ENCODE measurements around the gene FBXL3. TPM values are rescaled to one million over a fixed set of nuclear protein-coding genes. Genes with fewer than 3 reads are reported as not detected.

Gene FBXL3
- total and polyA plus RNA-seq, 2 experiments from 2014 or later, result 5.0 to 14.6 TPM

DNA sequence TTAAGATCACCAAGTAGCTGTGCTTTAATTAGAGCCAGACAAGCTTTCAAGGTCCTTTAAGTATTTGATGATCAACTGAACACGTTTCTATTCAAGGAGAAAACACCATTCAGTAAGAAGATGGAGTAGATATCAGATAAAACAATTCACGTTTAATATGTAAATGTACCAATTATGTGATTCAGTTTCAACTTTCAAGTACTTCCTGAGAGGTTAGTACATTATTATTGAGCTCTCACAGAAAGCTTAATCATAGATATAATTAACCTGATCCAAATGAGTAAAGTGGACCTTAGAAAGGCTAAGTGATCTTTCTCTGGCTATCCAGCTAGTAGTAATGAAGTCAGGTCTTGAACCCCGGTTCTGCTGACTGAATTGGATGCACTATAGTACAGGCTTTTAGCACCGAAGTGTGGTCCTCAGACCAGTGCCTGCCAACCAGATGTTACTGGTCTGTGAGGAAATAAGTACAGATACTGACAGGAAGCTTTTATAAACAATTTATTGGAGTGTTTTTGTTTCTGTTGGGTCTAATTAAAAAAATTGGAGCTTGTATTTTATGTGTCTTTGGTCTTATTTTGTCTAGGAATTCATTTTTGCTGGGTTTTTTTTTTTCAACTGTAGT lies 24.9 kb downstream of the FBXL3 start (continued):
- TF ChIP-seq, protein P1, sequence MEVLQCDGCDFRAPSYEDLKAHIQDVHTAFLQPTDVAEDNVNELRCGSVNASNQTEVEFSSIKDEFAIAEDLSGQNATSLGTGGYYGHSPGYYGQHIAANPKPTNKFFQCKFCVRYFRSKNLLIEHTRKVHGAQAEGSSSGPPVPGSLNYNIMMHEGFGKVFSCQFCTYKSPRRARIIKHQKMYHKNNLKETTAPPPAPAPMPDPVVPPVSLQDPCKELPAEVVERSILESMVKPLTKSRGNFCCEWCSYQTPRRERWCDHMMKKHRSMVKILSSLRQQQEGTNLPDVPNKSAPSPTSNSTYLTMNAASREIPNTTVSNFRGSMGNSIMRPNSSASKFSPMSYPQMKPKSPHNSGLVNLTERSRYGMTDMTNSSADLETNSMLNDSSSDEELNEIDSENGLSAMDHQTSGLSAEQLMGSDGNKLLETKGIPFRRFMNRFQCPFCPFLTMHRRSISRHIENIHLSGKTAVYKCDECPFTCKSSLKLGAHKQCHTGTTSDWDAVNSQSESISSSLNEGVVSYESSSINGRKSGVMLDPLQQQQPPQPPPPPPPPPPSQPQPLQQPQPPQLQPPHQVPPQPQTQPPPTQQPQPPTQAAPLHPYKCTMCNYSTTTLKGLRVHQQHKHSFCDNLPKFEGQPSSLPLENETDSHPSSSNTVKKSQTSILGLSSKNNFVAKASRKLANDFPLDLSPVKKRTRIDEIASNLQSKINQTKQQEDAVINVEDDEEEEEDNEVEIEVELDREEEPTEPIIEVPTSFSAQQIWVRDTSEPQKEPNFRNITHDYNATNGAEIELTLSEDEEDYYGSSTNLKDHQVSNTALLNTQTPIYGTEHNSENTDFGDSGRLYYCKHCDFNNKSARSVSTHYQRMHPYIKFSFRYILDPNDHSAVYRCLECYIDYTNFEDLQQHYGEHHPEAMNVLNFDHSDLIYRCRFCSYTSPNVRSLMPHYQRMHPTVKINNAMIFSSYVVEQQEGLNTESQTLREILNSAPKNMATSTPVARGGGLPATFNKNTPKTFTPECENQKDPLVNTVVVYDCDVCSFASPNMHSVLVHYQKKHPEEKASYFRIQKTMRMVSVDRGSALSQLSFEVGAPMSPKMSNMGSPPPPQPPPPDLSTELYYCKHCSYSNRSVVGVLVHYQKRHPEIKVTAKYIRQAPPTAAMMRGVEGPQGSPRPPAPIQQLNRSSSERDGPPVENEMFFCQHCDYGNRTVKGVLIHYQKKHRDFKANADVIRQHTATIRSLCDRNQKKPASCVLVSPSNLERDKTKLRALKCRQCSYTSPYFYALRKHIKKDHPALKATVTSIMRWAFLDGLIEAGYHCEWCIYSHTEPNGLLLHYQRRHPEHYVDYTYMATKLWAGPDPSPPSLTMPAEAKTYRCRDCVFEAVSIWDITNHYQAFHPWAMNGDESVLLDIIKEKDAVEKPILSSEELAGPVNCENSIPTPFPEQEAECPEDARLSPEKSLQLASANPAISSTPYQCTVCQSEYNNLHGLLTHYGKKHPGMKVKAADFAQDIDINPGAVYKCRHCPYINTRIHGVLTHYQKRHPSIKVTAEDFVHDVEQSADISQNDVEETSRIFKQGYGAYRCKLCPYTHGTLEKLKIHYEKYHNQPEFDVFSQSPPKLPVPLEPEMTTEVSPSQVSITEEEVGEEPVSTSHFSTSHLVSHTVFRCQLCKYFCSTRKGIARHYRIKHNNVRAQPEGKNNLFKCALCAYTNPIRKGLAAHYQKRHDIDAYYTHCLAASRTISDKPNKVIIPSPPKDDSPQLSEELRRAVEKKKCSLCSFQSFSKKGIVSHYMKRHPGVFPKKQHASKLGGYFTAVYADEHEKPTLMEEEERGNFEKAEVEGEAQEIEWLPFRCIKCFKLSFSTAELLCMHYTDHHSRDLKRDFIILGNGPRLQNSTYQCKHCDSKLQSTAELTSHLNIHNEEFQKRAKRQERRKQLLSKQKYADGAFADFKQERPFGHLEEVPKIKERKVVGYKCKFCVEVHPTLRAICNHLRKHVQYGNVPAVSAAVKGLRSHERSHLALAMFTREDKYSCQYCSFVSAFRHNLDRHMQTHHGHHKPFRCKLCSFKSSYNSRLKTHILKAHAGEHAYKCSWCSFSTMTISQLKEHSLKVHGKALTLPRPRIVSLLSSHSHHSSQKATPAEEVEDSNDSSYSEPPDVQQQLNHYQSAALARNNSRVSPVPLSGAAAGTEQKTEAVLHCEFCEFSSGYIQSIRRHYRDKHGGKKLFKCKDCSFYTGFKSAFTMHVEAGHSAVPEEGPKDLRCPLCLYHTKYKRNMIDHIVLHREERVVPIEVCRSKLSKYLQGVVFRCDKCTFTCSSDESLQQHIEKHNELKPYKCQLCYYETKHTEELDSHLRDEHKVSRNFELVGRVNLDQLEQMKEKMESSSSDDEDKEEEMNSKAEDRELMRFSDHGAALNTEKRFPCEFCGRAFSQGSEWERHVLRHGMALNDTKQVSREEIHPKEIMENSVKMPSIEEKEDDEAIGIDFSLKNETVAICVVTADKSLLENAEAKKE (CRISPR knock-in tag; IDR thresholded peaks at IDR 0.05), result no peak
- no peak for TF ChIP-seq CREB1 (CRISPR knock-in tag; IDR thresholded peaks at IDR 0.05; ENCODE audit: low read depth)
- no peak for TF ChIP-seq NANOG (IDR thresholded peaks at IDR 0.05; ENCODE audit: borderline replicate concordance)
- TF ChIP-seq, protein P2, sequence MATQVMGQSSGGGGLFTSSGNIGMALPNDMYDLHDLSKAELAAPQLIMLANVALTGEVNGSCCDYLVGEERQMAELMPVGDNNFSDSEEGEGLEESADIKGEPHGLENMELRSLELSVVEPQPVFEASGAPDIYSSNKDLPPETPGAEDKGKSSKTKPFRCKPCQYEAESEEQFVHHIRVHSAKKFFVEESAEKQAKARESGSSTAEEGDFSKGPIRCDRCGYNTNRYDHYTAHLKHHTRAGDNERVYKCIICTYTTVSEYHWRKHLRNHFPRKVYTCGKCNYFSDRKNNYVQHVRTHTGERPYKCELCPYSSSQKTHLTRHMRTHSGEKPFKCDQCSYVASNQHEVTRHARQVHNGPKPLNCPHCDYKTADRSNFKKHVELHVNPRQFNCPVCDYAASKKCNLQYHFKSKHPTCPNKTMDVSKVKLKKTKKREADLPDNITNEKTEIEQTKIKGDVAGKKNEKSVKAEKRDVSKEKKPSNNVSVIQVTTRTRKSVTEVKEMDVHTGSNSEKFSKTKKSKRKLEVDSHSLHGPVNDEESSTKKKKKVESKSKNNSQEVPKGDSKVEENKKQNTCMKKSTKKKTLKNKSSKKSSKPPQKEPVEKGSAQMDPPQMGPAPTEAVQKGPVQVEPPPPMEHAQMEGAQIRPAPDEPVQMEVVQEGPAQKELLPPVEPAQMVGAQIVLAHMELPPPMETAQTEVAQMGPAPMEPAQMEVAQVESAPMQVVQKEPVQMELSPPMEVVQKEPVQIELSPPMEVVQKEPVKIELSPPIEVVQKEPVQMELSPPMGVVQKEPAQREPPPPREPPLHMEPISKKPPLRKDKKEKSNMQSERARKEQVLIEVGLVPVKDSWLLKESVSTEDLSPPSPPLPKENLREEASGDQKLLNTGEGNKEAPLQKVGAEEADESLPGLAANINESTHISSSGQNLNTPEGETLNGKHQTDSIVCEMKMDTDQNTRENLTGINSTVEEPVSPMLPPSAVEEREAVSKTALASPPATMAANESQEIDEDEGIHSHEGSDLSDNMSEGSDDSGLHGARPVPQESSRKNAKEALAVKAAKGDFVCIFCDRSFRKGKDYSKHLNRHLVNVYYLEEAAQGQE (IDR thresholded peaks at IDR 0.05; ENCODE audit: unreplicated experiment), result no peak

DNA sequence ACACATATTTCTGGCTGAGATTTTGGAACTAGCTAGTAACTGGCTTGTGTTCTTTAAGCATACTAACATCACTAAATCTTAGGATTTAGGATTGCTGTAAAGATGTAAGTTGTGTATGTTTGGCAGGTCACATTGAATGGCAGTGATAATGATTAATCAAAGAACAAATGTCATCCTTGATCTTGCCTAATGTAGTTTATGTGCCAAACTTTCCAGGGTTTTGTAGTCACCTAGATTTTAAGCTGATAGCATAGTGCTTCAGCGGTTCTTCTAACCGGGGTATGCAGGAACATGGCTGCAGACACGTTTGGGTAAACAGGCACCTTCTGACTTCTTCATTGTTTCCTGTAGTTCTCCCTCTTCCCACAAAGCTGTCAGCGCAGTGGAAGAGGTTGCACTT lies 25.4 kb downstream of the FBXL3 start:
- Histone ChIP-seq H3K4me2 (no peak overlapping the region), H4K20me1 (replicated peaks; ENCODE audit: insufficient read depth) (no peaks in the 10 kb centered on the region; the same call in 1 of the 2 replicates), H3K4me1 (ENCODE audit: insufficient read depth) (no peaks in the 10 kb centered on the region), H3K27ac (ENCODE audit: low read depth) (0 out of 2 replicates have a peak overlapping the region, but pooled peaks have one; percentile 16), H3K27me3 (ENCODE audit: insufficient read depth) (no peaks in the 10 kb centered on the region), H3K36me3 (ENCODE audit: insufficient read depth) (peaks cover 3% of the 10 kb centered on the region; the same call in 1 of the 2 replicates), H3F3A (replicated peaks; ENCODE audit: low read depth) (no peaks in the 10 kb centered on the region), H2AFZ (no peak overlapping the region), H3K9me2 (ENCODE audit: insufficient read depth) (no peaks in the 10 kb centered on the region), H3K79me2 (replicated peaks; ENCODE audit: insufficient read depth) (peaks cover 6% of the 10 kb centered on the region; the same call in 1 of the 2 replicates), H3K4me3 (no peak overlapping the region)
- no peak for ATAC-seq
- Mint-ChIP-seq H3K36me3 (ENCODE audit: low read depth) (peaks cover 27% of the 10 kb centered on the region; the same call in 2 of the 3 replicates), H3K4me3 (no peak overlapping the region), H3K9me3 (no peaks in the 10 kb centered on the region), H3K27ac (no peak overlapping the region), H3K27me3 (ENCODE audit: insufficient read depth, low read depth, poor library complexity) (no peaks in the 10 kb centered on the region), H3K4me1 (peaks cover 3% of the 10 kb centered on the region; the same call in 1 of the 3 replicates)
- DNase-seq (ENCODE audit: low spot score), result no peak
- TF ChIP-seq NANOG (IDR thresholded peaks at IDR 0.05; ENCODE audit: borderline replicate concordance), result no peak
- TF ChIP-seq ZNF114 (CRISPR knock-in tag; IDR thresholded peaks at IDR 0.05), result no peak
- TF ChIP-seq, protein P3, sequence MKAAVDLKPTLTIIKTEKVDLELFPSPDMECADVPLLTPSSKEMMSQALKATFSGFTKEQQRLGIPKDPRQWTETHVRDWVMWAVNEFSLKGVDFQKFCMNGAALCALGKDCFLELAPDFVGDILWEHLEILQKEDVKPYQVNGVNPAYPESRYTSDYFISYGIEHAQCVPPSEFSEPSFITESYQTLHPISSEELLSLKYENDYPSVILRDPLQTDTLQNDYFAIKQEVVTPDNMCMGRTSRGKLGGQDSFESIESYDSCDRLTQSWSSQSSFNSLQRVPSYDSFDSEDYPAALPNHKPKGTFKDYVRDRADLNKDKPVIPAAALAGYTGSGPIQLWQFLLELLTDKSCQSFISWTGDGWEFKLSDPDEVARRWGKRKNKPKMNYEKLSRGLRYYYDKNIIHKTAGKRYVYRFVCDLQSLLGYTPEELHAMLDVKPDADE (IDR thresholded peaks at IDR 0.05), result no peak
- no peak for TF ChIP-seq STAT1 (IDR thresholded peaks at IDR 0.05; ENCODE audit: unreplicated experiment)
- TF ChIP-seq, protein P4, sequence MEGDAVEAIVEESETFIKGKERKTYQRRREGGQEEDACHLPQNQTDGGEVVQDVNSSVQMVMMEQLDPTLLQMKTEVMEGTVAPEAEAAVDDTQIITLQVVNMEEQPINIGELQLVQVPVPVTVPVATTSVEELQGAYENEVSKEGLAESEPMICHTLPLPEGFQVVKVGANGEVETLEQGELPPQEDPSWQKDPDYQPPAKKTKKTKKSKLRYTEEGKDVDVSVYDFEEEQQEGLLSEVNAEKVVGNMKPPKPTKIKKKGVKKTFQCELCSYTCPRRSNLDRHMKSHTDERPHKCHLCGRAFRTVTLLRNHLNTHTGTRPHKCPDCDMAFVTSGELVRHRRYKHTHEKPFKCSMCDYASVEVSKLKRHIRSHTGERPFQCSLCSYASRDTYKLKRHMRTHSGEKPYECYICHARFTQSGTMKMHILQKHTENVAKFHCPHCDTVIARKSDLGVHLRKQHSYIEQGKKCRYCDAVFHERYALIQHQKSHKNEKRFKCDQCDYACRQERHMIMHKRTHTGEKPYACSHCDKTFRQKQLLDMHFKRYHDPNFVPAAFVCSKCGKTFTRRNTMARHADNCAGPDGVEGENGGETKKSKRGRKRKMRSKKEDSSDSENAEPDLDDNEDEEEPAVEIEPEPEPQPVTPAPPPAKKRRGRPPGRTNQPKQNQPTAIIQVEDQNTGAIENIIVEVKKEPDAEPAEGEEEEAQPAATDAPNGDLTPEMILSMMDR (conservative IDR thresholded peaks at IDR 0.05; ENCODE audit: low read depth in 2 of 2), result no peak
- TF ChIP-seq EZH2phosphoT487 (IDR thresholded peaks at IDR 0.05; ENCODE audit: unreplicated experiment), result no peak
- no peak for TF ChIP-seq ZNF331 (CRISPR knock-in tag; IDR thresholded peaks at IDR 0.05; ENCODE audit: low read depth)
- no peak for TF ChIP-seq JUNB (IDR thresholded peaks at IDR 0.05; ENCODE audit: unreplicated experiment)
- no peak for TF ChIP-seq CREB1 (CRISPR knock-in tag; IDR thresholded peaks at IDR 0.05; ENCODE audit: low read depth)
- no peak for TF ChIP-seq POLR2AphosphoS5 (IDR thresholded peaks at IDR 0.05; ENCODE audit: low read depth)
